Superior temporal gyrus (tissue), 1 donor: Measurements from ENCODE around the gene DOCK4.
A peak's percentile ranks its signal among the peaks of the same experiment; 100 is the strongest.

Experiments
- DNase-seq: peaks from one replicate; pipeline ENCODE4 v3.0.0-alpha.2; 2016; ENCODE audit errors: extremely low spot score

Gene DOCK4

GRCh38 chr7:112192236-112193154 lies 13.7 kb downstream of the DOCK4 start:
- DNase-seq: no peak

GRCh38 chr7:112190120-112190519 lies 16.1 kb downstream of the DOCK4 start:
- DNase-seq: no peak

GRCh38 chr7:112189691-112190090 lies 16.5 kb downstream of the DOCK4 start:
- no peak for DNase-seq

GRCh38 chr7:112188257-112188656 lies 17.9 kb downstream of the DOCK4 start:
- no peak for DNase-seq

- no peak for DNase-seq
Observed at GRCh38 chr7:112186300-112186699, 19.9 kb downstream of the DOCK4 start.

GRCh38 chr7:112185005-112185834 lies 21.0 kb downstream of the DOCK4 start:
- no peak for DNase-seq

- peak; percentile 77 for DNase-seq
Observed at GRCh38 chr7:112184455-112184854, 21.7 kb downstream of the DOCK4 start.

- DNase-seq: no peak
Observed at GRCh38 chr7:112183266-112183665, 22.9 kb downstream of the DOCK4 start.

- peak; percentile 94 for DNase-seq
Observed at GRCh38 chr7:112182749-112183148, 23.4 kb downstream of the DOCK4 start.

GRCh38 chr7:112180223-112180622 lies 26.0 kb downstream of the DOCK4 start:
- no peak for DNase-seq

GRCh38 chr7:112176693-112177415 lies 29.3 kb downstream of the DOCK4 start:
- DNase-seq: no peak

GRCh38 chr7:112176241-112176640 lies 30.0 kb downstream of the DOCK4 start:
- no peak for DNase-seq

- DNase-seq: no peak
Observed at GRCh38 chr7:112174192-112174591, 32.0 kb downstream of the DOCK4 start.

GRCh38 chr7:112173568-112173905 lies 32.7 kb downstream of the DOCK4 start:
- no peak for DNase-seq

- DNase-seq: no peak
Observed at GRCh38 chr7:112172870-112173567, 33.2 kb downstream of the DOCK4 start.

GRCh38 chr7:112171673-112172072 lies 34.5 kb downstream of the DOCK4 start:
- no peak for DNase-seq

- no peak for DNase-seq
Observed at GRCh38 chr7:112168915-112169314, 37.3 kb downstream of the DOCK4 start.

GRCh38 chr7:112167147-112167546 lies 39.1 kb downstream of the DOCK4 start:
- DNase-seq: no peak

- no peak for DNase-seq
Observed at GRCh38 chr7:112162784-112163506, 43.3 kb downstream of the DOCK4 start.

GRCh38 chr7:112162142-112162766 lies 43.9 kb downstream of the DOCK4 start:
- peak; percentile 84 for DNase-seq
